ENCODE data around the gene MYOZ3.

The MYOZ3 gene

DNA sequence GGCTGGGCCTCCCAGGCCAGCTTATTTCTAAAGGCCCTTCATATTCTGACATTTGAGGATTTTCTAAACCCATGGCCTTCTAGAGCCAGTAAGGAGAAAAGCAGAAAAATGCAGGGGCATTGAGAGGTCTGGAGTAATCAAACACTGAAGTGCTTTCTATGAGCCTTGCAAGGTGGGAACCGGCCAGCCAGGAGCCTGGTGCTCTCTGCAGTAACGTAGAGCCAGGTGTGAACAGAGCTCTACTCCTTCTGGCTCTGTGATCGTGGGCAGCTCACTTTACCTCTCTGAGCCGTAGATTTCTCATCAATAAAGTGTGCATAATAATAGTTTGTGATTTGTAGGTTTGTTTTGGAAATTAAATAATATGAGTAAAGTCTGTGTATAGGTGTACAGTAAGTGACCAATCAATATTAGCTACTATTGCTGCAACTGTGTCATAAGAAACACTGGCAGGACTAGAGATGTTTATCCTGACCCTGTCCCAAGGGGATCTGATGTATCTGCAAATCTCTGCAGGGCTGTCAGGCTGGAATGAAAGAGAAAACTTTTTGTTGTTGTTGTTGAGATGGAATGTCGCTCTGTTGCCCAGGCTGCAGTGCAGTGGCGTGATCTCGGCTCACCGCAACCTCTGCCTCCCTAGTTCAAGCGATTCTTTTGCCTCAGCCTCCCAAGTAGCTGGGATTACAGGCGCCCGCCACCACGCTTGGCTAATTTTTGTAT lies 17.9 kb upstream of the MYOZ3 start:
- DNase-seq (ENCODE audit: low read depth in 2 of 2): no peak

DNA sequence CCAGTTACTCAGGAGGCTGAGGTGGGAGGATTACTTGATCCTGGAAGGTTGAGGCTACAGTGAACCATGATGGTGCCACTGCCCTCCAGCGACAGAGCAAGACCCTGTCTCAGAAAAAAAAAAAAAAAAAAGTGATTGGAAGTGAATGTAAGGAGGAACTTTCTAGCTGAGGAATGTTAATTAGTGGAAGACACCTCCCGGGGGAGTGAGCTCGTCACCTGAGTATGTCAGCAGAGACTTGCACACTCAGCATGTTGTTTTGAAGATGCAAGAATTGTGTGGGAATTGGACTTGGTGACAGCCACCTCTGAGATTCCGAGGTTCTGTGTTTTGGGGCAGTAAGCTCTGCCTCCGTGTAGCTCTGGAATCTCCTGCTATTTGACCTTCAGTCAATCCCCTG lies 17.0 kb upstream of the MYOZ3 start:
- DNase-seq (ENCODE audit: low read depth in 2 of 2): no peak

DNA sequence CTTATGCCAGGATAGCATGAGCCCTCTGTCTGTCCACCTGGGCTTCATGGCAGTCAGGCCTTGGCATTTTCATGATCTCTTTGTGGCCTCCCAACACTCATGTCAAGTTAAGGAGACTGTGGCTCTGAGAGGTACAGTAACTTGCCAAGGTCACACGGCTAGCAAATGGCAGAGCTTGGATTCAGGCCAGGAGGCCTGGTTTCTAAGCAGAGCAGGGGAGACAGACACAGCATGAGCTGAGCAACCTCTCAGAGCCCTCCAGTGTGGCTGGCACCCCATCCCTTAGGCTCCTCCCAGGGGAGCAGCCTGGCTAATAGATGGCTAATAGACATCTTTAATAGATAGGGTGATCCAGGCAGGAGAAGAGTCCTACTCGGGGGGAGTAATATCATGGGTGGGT lies 16.5 kb upstream of the MYOZ3 start:
- no peak for DNase-seq (ENCODE audit: low read depth in 2 of 2)

DNA sequence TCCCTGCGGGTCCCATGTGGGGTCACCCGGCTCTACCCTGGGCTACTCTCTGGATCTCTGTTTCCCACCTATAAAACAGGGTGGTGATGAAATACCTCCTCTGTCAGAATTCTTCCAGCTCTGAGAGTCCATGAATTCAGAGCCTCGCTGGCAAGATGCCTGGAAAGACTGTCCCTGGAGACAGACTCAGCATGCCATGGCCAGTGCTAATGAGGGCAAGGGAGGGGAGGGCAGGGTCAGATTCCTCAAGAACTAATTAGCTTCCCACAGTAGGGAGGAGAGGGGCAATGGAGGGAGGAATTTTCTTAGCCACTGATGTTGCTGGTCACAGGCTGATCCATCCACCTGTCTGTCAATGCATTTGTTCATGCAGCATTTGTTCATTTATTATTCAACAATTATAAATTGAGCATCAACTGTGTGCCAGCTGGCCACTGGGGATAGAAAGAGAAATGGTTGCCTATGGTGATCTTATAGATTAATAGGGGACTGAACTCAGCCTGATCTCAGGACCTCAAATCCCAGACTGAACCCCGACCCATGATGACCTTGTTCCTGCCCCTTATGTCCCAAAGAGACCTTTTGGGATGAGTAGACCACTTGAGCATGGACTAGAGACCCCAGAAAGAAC lies 15.9 kb upstream of the MYOZ3 start:
- no peak for DNase-seq (ENCODE audit: low read depth in 2 of 2)

DNA sequence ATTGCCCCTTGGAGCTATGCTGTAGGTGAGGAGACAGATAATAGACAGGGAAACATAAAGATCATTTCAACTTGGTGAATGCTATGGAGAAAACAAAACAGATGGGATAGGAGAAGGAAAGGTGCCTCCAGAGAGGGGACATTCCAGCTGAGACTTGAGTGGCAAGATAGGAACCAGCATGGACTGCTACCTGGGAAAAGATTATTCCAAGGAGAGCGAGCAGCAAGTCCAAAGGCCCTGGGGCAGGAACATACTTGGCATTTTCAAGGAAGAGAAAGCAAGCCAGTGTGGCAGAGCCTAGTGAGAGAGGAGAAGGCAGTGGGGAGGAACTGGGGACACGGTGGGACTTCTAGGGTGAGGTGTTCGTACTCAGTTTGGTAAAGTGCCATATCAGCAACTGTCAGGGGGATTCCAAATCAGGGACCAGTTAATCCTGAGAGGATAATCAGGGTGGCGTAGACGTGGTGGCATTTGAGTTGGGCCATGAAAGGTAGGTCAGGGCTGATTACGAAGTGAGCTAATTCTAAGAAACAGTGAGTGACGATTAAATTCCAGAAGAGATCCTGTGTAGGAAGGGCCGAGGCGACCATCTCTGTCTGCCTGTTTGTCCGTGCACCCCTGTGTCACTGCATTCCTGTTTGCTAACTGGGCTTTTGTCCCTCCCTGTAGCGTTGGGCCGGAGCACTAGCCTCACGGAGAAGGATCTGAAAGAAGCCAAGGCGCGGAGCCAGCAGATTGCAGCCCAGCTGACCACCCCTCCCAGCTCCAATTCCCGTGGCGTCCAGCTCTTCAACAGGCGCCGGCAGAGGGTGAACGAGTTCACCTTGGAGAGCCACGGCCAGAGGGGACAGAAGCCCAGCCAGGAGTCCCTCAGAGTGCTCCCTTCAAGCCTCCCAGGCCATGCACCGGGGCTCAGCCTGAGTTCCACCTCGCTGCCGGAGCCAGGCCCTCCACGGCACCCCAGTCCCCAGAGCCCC lies 13.5 kb upstream of the MYOZ3 start:
- no peak for DNase-seq (ENCODE audit: low read depth in 2 of 2)

DNA sequence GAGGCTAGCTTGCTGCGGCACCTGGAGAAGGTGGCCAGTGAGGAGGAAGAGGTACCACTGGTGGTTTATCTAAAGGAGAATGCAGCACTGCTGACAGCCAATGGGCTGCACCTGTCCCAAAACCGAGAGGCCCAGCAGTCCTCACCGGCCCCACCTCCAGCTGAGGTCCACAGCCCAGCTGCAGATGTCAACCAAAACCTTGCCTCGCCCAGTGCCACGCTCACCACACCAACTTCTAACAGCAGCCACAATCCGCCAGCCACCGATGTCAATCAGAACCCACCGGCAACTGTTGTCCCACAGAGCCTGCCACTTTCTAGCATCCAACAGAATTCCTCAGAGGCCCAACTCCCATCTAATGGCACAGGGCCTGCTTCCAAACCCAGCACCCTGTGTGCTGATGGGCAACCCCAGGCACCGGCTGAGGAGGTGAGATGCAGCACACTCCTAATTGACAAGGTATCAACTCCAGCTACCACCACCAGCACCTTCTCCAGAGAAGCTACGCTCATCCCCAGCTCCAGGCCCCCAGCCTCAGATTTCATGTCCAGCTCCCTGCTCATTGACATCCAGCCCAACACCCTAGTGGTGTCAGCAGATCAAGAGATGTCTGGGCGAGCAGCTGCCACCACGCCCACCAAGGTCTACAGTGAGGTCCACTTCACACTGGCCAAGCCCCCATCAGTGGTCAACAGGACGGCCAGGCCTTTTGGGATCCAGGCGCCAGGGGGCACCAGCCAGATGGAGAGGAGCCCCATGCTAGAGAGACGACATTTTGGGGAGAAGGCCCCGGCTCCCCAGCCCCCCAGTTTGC lies 12.6 kb upstream of the MYOZ3 start:
- DNase-seq (ENCODE audit: low read depth in 2 of 2): no peak

- no peak for DNase-seq (ENCODE audit: low read depth in 2 of 2)
These were observed 11.7 kb upstream of the MYOZ3 start for GRCh38 chr5:150649108-150650020.

- no peak for DNase-seq (ENCODE audit: low read depth in 2 of 2)
These were observed 10.7 kb upstream of the MYOZ3 start for GRCh38 chr5:150650021-150651006.

- no peak for DNase-seq (ENCODE audit: low read depth in 2 of 2)
These were observed 9.7 kb upstream of the MYOZ3 start for GRCh38 chr5:150651382-150651781.

GRCh38 chr5:150651924-150652671 lies 9.0 kb upstream of the MYOZ3 start:
- DNase-seq (ENCODE audit: low read depth in 2 of 2): no peak

DNA sequence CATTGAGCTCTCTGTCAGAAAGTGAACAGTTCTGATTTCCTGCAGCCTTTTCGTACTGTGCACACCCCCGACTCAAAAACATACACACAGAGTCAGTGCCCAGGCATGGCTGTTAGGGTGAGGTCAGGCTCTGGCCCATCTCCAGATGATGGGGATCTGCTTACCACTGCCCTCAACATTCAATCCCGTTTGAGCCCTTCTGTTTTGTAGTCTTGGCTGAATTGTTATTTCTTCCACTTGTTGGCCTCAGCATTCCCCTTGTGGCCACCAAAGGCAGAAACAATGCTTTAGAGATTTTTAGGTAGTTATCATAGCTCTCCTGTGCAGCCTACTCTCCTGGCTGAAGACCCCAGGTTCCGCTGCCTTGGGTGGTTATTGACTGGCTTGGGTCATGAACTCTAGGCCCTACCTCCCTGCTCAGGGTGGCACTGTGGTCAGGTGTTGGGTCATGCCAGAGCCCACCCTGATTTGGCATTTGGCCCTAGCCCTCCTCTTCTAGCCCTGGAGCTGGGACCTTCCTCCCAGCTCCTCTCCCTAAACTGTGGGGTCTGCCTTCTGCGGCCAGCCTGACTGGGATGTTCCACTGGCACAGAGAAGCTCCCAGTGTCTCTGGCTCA lies 7.8 kb upstream of the MYOZ3 start:
- DNase-seq (ENCODE audit: low read depth in 2 of 2): no peak

DNA sequence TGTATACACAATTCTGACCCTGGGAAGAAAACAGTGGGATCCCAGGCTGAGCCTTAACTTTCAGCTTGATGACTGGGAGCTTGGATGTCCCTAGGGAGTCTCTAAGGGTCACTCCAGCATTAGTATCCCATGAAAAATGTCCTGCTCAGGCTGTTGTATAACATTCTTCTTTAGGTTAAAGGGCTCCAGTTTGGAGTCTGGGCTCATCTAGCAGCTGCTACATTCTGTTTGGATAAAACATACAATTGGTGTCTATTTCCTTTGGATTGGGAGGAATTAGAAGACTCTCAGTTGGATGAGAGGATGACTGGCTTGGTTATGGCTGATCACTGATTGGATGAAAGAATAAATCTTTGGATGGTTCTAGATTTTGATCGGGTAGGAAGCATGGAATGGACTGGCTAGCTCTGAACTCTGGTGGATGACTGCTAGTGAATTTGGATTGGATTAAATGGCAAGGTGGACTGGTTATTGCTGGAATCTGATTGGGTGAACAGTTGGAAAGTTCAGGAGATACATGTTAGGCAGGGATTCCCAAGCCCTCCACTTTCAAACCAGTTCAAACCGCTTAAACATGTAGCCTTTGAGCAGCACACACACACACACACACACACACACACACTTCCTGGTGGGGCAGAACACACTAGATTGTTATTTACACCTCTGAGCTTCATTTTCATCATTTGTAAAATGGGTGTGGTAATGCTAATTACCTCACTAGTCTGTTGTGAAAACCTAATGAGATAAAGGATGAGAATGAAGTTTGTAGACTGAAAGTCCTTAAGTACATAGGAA lies 7.1 kb upstream of the MYOZ3 start:
- no peak for DNase-seq (ENCODE audit: low read depth in 2 of 2)

DNA sequence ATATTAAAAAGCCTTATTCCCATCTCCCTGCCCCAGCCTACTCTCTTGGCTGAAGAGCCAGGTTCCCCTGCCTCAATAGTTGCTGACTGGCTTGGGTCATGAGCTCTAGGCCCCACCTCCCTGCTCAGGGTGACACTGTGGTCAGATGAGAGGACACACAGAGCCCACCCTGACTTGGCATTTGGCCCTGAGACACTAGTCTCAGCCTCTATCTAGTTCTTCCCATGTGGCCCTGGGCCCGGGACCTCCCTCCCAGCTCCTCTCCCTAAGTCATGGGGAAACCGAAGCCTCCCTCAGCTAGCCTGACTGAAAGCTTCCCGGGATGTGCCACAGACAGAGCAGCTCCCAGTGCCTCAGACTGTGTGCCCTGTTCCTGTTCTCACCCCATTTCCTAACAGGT lies 5.8 kb upstream of the MYOZ3 start:
- DNase-seq (ENCODE audit: low read depth in 2 of 2): no peak

- DNase-seq (ENCODE audit: low read depth in 2 of 2): peak; percentile 42 to 47
These were observed 4.6 kb upstream of the MYOZ3 start for GRCh38 chr5:150656191-150657132.

DNA sequence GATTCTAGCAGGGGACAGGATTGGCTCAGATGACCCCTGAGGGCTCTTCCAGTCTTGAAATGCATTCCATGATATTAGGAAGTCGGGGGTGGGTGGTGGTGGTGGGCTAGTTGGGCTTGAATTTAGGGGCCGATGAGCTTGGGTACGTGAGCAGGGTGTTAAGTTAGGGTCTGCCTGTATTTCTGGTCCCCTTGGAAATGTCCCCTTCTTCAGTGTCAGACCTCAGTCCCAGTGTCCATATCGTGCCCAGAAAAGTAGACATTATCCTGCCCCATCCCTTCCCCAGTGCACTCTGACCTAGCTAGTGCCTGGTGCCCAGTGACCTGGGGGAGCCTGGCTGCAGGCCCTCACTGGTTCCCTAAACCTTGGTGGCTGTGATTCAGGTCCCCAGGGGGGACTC lies 2.9 kb upstream of the MYOZ3 start:
- no peak for DNase-seq (ENCODE audit: low read depth in 2 of 2)

DNA sequence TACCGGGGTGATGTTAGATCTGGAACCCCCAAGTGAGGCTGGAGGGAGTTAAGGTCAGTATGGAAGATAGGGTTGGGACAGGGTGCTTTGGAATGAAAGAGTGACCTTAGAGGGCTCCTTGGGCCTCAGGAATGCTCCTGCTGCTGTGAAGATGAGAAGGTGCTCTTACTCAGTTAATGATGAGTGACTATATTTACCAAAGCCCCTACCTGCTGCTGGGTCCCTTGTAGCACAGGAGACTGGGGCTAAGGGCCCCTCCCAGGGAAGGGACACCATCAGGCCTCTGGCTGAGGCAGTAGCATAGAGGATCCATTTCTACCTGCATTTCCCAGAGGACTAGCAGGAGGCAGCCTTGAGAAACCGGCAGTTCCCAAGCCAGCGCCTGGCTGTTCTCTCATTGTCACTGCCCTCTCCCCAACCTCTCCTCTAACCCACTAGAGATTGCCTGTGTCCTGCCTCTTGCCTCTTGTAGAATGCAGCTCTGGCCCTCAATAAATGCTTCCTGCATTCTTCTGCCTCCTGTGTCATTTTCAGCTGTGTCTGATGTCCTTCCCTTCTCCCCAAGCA lies 2.3 kb upstream of the MYOZ3 start:
- DNase-seq (ENCODE audit: low read depth in 2 of 2): no peak

Measured in activated CD8-positive, alpha-beta memory T cell treated with anti-CD3 and anti-CD28 coated beads for 4 hours (primary cell).